Caki2 (cell line): ENCODE results near the gene RALGDS. TPM values are rescaled to one million over a fixed set of nuclear protein-coding genes. Genes with fewer than 3 reads are reported as not detected.
"Not testable (repeated sequence)": the region's sequence is repeated elsewhere in the genome, so short reads cannot be mapped to it uniquely, and the experiment has no call there.

Experiments used
- DNase-seq: peaks from one replicate; pipeline ENCODE4 v3.0.0-alpha.2; 2015; ENCODE audit warnings: low read depth
- in situ Hi-C: cut with HindIII; loops from 2 replicates; pipeline ENCODE4 v1.10.0; 2016; ENCODE audit warnings: low sequenced_read_pairs, low pct_unique_long_range_greater_than_20kb, mixed read lengths
- total RNA-seq: library from RNA; depleted of rRNA; stranded (reverse); fragments of >200 nt; shearing (Covaris generic); gene quantifications from 2 replicates; pipeline ENCODE4 v1.2.3, GENCODE V29; 2014; ENCODE audit warnings: low replicate concordance

RALGDS gene
- total RNA-seq, 1 experiment from 2014 or later, result 18.6 TPM

GRCh38 chr9:133101356-133102189 lies 19.5 kb downstream of the RALGDS start:
- no peak for DNase-seq
- in situ Hi-C loops, result no loop called here

GRCh38 chr9:133100506-133101355 lies 20.3 kb downstream of the RALGDS start:
- no peak for DNase-seq
- in situ Hi-C loops, result no loop called here

- DNase-seq, result no peak
- in situ Hi-C loops, result no loop called here
Observed at GRCh38 chr9:133099726-133100505, 21.1 kb downstream of the RALGDS start.

- in situ Hi-C loops, result no loop called here
- DNase-seq, result no peak
Observed at GRCh38 chr9:133098871-133099270, 22.2 kb downstream of the RALGDS start.

GRCh38 chr9:133098104-133098754 lies 22.8 kb downstream of the RALGDS start:
- DNase-seq, result no peak
- in situ Hi-C loops, result no loop called here

GRCh38 chr9:133094842-133095393 lies 26.1 kb downstream of the RALGDS start:
- no peak for DNase-seq
- in situ Hi-C loops, result no loop called here

GRCh38 chr9:133094351-133094750 lies 26.7 kb downstream of the RALGDS start:
- in situ Hi-C loops, DNase-seq: not testable (repeated sequence)

- DNase-seq, result no peak
- in situ Hi-C loops, result no loop called here
Observed at GRCh38 chr9:133090752-133091385, 30.2 kb downstream of the RALGDS start.

- in situ Hi-C loops, result no loop called here
- DNase-seq, result no peak
Observed at GRCh38 chr9:133090187-133090586, 30.9 kb downstream of the RALGDS start.

GRCh38 chr9:133089271-133089671 lies 31.8 kb downstream of the RALGDS start:
- in situ Hi-C loops, result no loop called here

GRCh38 chr9:133088756-133089155 lies 32.3 kb downstream of the RALGDS start:
- DNase-seq, result no peak
- in situ Hi-C loops, result no loop called here

More at GRCh38 chr9:133089271-133089671, 31.8 kb downstream of the RALGDS start:
- no peak for DNase-seq

GRCh38 chr9:133088146-133088750 lies 32.8 kb downstream of the RALGDS start:
- no peak for DNase-seq
- in situ Hi-C loops, result no loop called here

- DNase-seq, result no peak
Observed at GRCh38 chr9:133087429-133088145, 33.5 kb downstream of the RALGDS start.

GRCh38 chr9:133086894-133087293 lies 34.1 kb downstream of the RALGDS start:
- in situ Hi-C loops, result no loop called here

More at GRCh38 chr9:133087429-133088145, 33.5 kb downstream of the RALGDS start:
- in situ Hi-C loops, result no loop called here

GRCh38 chr9:133086212-133086860 lies 34.7 kb downstream of the RALGDS start:
- in situ Hi-C loops, DNase-seq: not testable (repeated sequence)

More at GRCh38 chr9:133086894-133087293, 34.1 kb downstream of the RALGDS start:
- no peak for DNase-seq

GRCh38 chr9:133083688-133084087 lies 37.4 kb downstream of the RALGDS start:
- in situ Hi-C loops, DNase-seq: not testable (repeated sequence)
